Measurements from ENCODE around the gene SLC27A6.

Gene SLC27A6

GRCh38 chr5:128962211-128962610 lies 3.1 kb upstream of the SLC27A6 start:
- Histone ChIP-seq H3K27ac (ENCODE audit: low read depth, low read length) (no peak overlapping the region), H3K9me3 (ENCODE audit: control insufficient read depth, insufficient read depth, low read depth, low read length) (no peaks in the 10 kb centered on the region), H3K4me3 (ENCODE audit: low read depth, low read length) (no peak overlapping the region), H3K27me3 (ENCODE audit: control insufficient read depth, insufficient read depth, low read length) (peaks cover 32% of the 10 kb centered on the region), H3K4me1 (ENCODE audit: control insufficient read depth, insufficient read depth, low read length) (no peaks in the 10 kb centered on the region), H3K9ac (ENCODE audit: low read length) (no peak overlapping the region), H3K36me3 (ENCODE audit: control insufficient read depth, insufficient read depth, low read length) (no peaks in the 10 kb centered on the region)

DNA sequence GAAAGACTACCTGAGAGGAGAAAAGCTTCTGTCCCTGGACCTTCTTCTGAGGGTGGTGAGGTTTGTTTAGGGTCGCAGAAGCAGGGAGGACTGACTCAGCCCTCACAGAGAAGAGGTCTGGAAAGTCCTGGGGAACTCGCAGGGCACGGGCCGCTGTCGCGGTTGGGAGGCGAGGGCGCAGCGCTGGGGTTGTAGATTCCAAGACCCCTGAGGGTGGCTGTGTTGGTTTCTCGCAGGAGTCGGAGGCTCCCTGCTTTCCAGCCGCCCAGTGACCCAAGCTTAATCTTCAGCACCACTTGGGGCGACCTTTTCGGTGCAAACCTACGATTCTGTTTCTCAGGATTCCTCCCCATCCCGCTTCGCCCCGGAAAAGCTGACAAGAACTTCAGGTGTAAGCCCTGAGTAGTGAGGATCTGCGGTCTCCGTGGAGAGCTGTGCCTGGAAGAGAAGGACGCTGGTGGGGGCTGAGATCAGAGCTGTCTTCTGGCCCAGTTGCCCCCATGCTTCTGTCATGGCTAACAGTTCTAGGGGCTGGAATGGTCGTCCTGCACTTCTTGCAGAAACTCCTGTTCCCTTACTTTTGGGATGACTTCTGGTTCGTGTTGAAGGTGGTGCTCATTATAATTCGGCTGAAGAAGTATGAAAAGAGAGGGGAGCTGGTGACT lies 482 bp downstream of the SLC27A6 start:
- Histone ChIP-seq H3K9me3 (ENCODE audit: control insufficient read depth, insufficient read depth, low read depth, low read length) (no peaks in the 10 kb centered on the region), H3K4me1 (ENCODE audit: control insufficient read depth, insufficient read depth, low read length) (no peaks in the 10 kb centered on the region), H3K36me3 (ENCODE audit: control insufficient read depth, insufficient read depth, low read length) (no peaks in the 10 kb centered on the region), H3K9ac (ENCODE audit: low read length) (peak overlapping the region; percentile 39), H3K27ac (ENCODE audit: low read depth, low read length) (no peak overlapping the region), H3K4me3 (ENCODE audit: low read depth, low read length) (peak overlapping the region; percentile 96), H3K27me3 (ENCODE audit: control insufficient read depth, insufficient read depth, low read length) (peaks cover 33% of the 10 kb centered on the region)

- no peaks in the 10 kb centered on the region for H3K9me3 ChIP-seq (ENCODE audit: control insufficient read depth, insufficient read depth, low read depth, low read length)
- peak overlapping the region; percentile 96; the same call in 1 of the 2 replicates for H3K4me3 ChIP-seq (ENCODE audit: low read depth, low read length)
- no peaks in the 10 kb centered on the region for H3K4me1 ChIP-seq (ENCODE audit: control insufficient read depth, insufficient read depth, low read length)
- no peak overlapping the region for H3K27ac ChIP-seq (ENCODE audit: low read depth, low read length)
- H3K27me3 ChIP-seq (ENCODE audit: control insufficient read depth, insufficient read depth, low read length), result peaks cover 33% of the 10 kb centered on the region
- no peaks in the 10 kb centered on the region for H3K36me3 ChIP-seq (ENCODE audit: control insufficient read depth, insufficient read depth, low read length)
- no peak overlapping the region for H3K9ac ChIP-seq (ENCODE audit: low read length)
Measured at GRCh38 chr5:128966375-128966774, 1.1 kb downstream of the SLC27A6 start.

DNA sequence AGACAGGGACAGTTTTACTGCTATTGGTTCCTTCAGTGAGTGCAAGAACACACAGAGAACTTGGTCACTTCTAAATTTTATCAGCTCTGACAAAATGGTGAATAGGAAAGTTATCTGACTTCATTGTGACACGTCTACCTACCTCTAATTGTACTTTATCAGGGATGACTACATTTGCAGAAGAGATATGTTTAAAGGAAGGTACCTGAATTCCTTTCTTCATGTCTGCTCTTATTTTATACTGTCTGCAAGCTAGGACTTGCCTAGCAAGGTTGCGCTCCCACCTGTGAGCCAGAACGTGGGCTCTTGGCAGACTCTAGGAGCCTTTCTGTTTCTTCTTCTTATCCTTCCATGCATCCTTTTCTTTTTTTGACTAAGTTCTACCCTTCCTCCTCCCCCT lies 1.6 kb downstream of the SLC27A6 start:
- H3K9ac ChIP-seq (ENCODE audit: low read length), result no peak overlapping the region
- no peaks in the 10 kb centered on the region for H3K9me3 ChIP-seq (ENCODE audit: control insufficient read depth, insufficient read depth, low read depth, low read length)
- peaks cover 33% of the 10 kb centered on the region for H3K27me3 ChIP-seq (ENCODE audit: control insufficient read depth, insufficient read depth, low read length)
- H3K27ac ChIP-seq (ENCODE audit: low read depth, low read length), result no peak overlapping the region
- H3K4me1 ChIP-seq (ENCODE audit: control insufficient read depth, insufficient read depth, low read length), result no peaks in the 10 kb centered on the region
- no peak overlapping the region for H3K4me3 ChIP-seq (ENCODE audit: low read depth, low read length)
- H3K36me3 ChIP-seq (ENCODE audit: control insufficient read depth, insufficient read depth, low read length), result no peaks in the 10 kb centered on the region

GRCh38 chr5:128973244-128973643 lies 8.0 kb downstream of the SLC27A6 start:
- no peak overlapping the region for H3K4me3 ChIP-seq (ENCODE audit: low read depth, low read length)
- H3K4me1 ChIP-seq (ENCODE audit: control insufficient read depth, insufficient read depth, low read length), result no peaks in the 10 kb centered on the region
- no peak overlapping the region for H3K9ac ChIP-seq (ENCODE audit: low read length)
- no peaks in the 10 kb centered on the region for H3K36me3 ChIP-seq (ENCODE audit: control insufficient read depth, insufficient read depth, low read length)
- H3K9me3 ChIP-seq (ENCODE audit: control insufficient read depth, insufficient read depth, low read depth, low read length), result no peaks in the 10 kb centered on the region; the same call in 1 of the 2 replicates
- H3K27ac ChIP-seq (ENCODE audit: low read depth, low read length), result no peak overlapping the region
- no peaks in the 10 kb centered on the region for H3K27me3 ChIP-seq (ENCODE audit: control insufficient read depth, insufficient read depth, low read length)

DNA sequence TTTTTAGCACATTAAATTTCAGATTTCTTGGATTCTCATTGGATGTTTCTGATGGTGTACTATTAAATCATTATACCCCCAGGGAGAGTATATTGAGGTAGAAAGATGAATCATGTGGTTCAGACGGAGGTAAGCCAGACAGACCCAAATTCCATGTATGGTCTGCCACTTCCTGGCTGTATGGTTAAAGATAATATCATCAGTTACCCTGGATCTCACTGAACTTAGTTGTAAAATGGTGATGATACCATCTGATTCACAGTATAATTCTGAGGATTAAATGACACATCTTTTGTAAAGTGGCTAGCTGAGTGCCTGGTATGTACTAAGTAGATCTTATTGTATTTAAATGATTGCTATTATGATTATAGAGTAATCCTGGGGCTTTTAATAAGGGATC lies 9.3 kb downstream of the SLC27A6 start:
- Histone ChIP-seq H3K9ac (ENCODE audit: low read length) (no peak overlapping the region), H3K27ac (ENCODE audit: low read depth, low read length) (no peak overlapping the region), H3K36me3 (ENCODE audit: control insufficient read depth, insufficient read depth, low read length) (no peaks in the 10 kb centered on the region), H3K27me3 (ENCODE audit: control insufficient read depth, insufficient read depth, low read length) (no peaks in the 10 kb centered on the region), H3K9me3 (ENCODE audit: control insufficient read depth, insufficient read depth, low read depth, low read length) (no peaks in the 10 kb centered on the region; the same call in 1 of the 2 replicates), H3K4me3 (ENCODE audit: low read depth, low read length) (no peak overlapping the region), H3K4me1 (ENCODE audit: control insufficient read depth, insufficient read depth, low read length) (no peaks in the 10 kb centered on the region)

DNA sequence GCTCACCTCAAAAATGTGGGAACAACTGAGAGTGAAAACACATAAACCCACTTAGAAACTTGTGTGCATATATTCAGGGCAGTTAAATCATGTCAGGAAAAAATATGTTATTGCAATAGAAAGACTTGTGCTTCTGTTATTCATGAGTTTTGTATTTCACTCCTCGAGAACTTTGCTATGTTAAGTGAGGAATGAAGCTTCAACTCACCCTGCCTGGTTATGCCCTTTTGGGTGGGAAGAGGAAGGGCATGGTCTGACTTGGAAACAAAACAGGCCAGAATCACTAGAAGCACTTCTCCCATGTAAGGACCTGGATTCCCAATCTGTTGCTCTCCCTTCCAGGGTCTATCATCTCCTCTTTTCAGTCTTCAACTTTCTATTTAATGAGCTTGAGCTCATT lies 14.5 kb downstream of the SLC27A6 start:
- Histone ChIP-seq H3K9me3 (ENCODE audit: control insufficient read depth, insufficient read depth, low read depth, low read length) (no peaks in the 10 kb centered on the region), H3K27me3 (ENCODE audit: control insufficient read depth, insufficient read depth, low read length) (no peaks in the 10 kb centered on the region), H3K4me3 (ENCODE audit: low read depth, low read length) (no peak overlapping the region), H3K36me3 (ENCODE audit: control insufficient read depth, insufficient read depth, low read length) (no peaks in the 10 kb centered on the region), H3K27ac (ENCODE audit: low read depth, low read length) (no peak overlapping the region), H3K9ac (ENCODE audit: low read length) (no peak overlapping the region), H3K4me1 (ENCODE audit: control insufficient read depth, insufficient read depth, low read length) (peaks cover 8% of the 10 kb centered on the region)

GRCh38 chr5:128980917-128981316 lies 15.6 kb downstream of the SLC27A6 start:
- no peaks in the 10 kb centered on the region for H3K36me3 ChIP-seq (ENCODE audit: control insufficient read depth, insufficient read depth, low read length)
- H3K4me3 ChIP-seq (ENCODE audit: low read depth, low read length), result no peak overlapping the region
- H3K4me1 ChIP-seq (ENCODE audit: control insufficient read depth, insufficient read depth, low read length), result peaks cover 10% of the 10 kb centered on the region
- no peaks in the 10 kb centered on the region for H3K9me3 ChIP-seq (ENCODE audit: control insufficient read depth, insufficient read depth, low read depth, low read length)
- H3K27ac ChIP-seq (ENCODE audit: low read depth, low read length), result no peak overlapping the region
- no peak overlapping the region for H3K9ac ChIP-seq (ENCODE audit: low read length)
- H3K27me3 ChIP-seq (ENCODE audit: control insufficient read depth, insufficient read depth, low read length), result no peaks in the 10 kb centered on the region

DNA sequence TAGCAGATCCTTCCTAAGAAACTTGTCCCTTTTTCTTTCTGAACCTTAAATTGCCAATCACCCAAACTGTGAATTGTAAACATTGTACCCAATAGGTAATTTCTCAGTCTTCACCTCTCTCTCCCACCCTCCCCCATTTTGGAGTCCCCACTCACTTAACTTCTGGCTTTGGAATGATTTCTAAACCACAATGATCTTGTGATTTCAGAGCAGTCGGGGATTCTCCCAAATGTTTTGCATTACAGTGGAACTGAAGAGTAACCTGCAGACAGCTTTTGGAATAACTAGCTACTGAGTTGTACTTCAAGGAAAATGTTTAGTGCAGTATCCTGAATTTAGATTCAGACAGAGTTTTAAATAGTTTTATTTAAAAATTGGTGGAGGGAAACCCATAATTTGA lies 19.2 kb downstream of the SLC27A6 start:
- Histone ChIP-seq H3K4me3 (ENCODE audit: low read depth, low read length) (no peak overlapping the region), H3K4me1 (ENCODE audit: control insufficient read depth, insufficient read depth, low read length) (peaks cover 10% of the 10 kb centered on the region), H3K27me3 (ENCODE audit: control insufficient read depth, insufficient read depth, low read length) (no peaks in the 10 kb centered on the region), H3K36me3 (ENCODE audit: control insufficient read depth, insufficient read depth, low read length) (no peaks in the 10 kb centered on the region), H3K9ac (ENCODE audit: low read length) (no peak overlapping the region), H3K27ac (ENCODE audit: low read depth, low read length) (no peak overlapping the region), H3K9me3 (ENCODE audit: control insufficient read depth, insufficient read depth, low read depth, low read length) (no peaks in the 10 kb centered on the region)

DNA sequence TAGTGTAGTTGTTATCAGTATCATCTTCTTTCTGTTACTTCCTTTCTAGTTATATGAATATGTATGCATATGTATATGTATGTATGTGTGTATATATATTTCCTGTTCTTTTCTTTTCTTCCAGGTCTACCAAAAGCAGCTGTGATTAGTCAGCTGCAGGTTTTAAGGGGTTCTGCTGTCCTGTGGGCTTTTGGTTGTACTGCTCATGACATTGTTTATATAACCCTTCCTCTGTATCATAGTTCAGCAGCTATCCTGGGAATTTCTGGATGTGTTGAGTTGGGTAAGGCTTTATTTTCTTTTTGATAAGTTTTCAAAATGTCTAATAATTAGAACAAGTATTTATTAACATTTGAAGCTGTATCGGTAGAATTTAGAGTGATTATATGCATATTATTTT lies 23.2 kb downstream of the SLC27A6 start:
- Histone ChIP-seq H3K9ac (ENCODE audit: low read length) (no peak overlapping the region), H3K27ac (ENCODE audit: low read depth, low read length) (no peak overlapping the region), H3K27me3 (ENCODE audit: control insufficient read depth, insufficient read depth, low read length) (no peaks in the 10 kb centered on the region), H3K4me3 (ENCODE audit: low read depth, low read length) (no peak overlapping the region), H3K9me3 (ENCODE audit: control insufficient read depth, insufficient read depth, low read depth, low read length) (no peaks in the 10 kb centered on the region), H3K36me3 (ENCODE audit: control insufficient read depth, insufficient read depth, low read length) (no peaks in the 10 kb centered on the region), H3K4me1 (ENCODE audit: control insufficient read depth, insufficient read depth, low read length) (peaks cover 10% of the 10 kb centered on the region)

GRCh38 chr5:129001841-129002526 lies 36.7 kb downstream of the SLC27A6 start:
- H3K4me1 ChIP-seq (ENCODE audit: control insufficient read depth, insufficient read depth, low read length), result peaks cover 14% of the 10 kb centered on the region; the same call in 1 of the 2 replicates
- H3K9ac ChIP-seq (ENCODE audit: low read length), result no peak overlapping the region
- no peak overlapping the region for H3K4me3 ChIP-seq (ENCODE audit: low read depth, low read length)
- no peaks in the 10 kb centered on the region for H3K9me3 ChIP-seq (ENCODE audit: control insufficient read depth, insufficient read depth, low read depth, low read length)
- no peaks in the 10 kb centered on the region for H3K36me3 ChIP-seq (ENCODE audit: control insufficient read depth, insufficient read depth, low read length)
- H3K27me3 ChIP-seq (ENCODE audit: control insufficient read depth, insufficient read depth, low read length), result no peaks in the 10 kb centered on the region
- no peak overlapping the region for H3K27ac ChIP-seq (ENCODE audit: low read depth, low read length)
